SK-N-SH treated with all-trans-retinoic acid at 6 μM for 48 hours (cell line): ENCODE results near the gene RALGAPA1.

Experiments
- ARNTL ChIP-seq: fragments of 450-650 bp; formaldehyde crosslinking; IDR thresholded peaks from 2 replicates; pipeline ENCODE4 v1.5.0; 2020; ENCODE audit warnings: low read depth, mild to moderate bottlenecking, moderate library complexity, borderline replicate concordance
- TCF4 ChIP-seq: fragments of 250-450 bp; sonication (Bioruptor Pico); IDR thresholded peaks from 2 replicates; pipeline ENCODE4 v1.8.0; 2021; ENCODE audit warnings: mild to moderate bottlenecking, moderate library complexity, borderline replicate concordance
- ZC3H10 ChIP-seq: fragments of 250-450 bp; sonication (Bioruptor Pico); IDR thresholded peaks from 2 replicates; pipeline ENCODE4 v1.5.1; 2021; ENCODE audit warnings: mild to moderate bottlenecking, moderate library complexity
- ZFP3 ChIP-seq: fragments of 250-450 bp; sonication (Bioruptor Pico); IDR thresholded peaks from 2 replicates; pipeline ENCODE4 v1.5.0; 2020; ENCODE audit warnings: mild to moderate bottlenecking, moderate library complexity
- TF ChIP-seq, protein P1 (sequence below): fragments of 250-450 bp; sonication (Bioruptor Pico); IDR thresholded peaks from 2 replicates; pipeline ENCODE4 v1.8.0; 2020; ENCODE audit warnings: mild to moderate bottlenecking, moderate library complexity, borderline replicate concordance

DNA sequence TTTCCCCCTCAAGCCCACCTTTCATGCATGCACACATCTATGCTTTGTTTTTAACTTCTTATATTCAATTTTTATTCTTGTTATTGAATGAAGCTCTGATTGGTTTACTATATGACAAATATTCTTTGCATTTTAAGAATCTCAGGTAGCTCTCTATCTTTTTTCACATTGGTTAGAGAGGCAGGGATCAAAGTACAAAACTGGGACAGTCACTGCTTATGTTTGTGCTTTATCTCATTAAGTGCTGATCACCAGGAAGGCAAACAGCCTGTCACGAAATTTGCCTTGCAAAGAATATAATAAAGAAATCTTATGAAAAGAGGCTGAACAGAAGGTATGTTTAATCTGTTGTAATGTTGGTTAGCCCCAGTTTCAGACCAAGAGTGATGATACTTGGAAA is 304.8 kb downstream of the RALGAPA1 start:
- TF ChIP-seq, protein P1, sequence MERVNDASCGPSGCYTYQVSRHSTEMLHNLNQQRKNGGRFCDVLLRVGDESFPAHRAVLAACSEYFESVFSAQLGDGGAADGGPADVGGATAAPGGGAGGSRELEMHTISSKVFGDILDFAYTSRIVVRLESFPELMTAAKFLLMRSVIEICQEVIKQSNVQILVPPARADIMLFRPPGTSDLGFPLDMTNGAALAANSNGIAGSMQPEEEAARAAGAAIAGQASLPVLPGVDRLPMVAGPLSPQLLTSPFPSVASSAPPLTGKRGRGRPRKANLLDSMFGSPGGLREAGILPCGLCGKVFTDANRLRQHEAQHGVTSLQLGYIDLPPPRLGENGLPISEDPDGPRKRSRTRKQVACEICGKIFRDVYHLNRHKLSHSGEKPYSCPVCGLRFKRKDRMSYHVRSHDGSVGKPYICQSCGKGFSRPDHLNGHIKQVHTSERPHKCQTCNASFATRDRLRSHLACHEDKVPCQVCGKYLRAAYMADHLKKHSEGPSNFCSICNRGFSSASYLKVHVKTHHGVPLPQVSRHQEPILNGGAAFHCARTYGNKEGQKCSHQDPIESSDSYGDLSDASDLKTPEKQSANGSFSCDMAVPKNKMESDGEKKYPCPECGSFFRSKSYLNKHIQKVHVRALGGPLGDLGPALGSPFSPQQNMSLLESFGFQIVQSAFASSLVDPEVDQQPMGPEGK: no peak
- no peak for TF ChIP-seq TCF4 (CRISPR knock-in tag)
- TF ChIP-seq ZC3H10 (CRISPR knock-in tag): no peak
- TF ChIP-seq ARNTL (CRISPR knock-in tag): no peak
- TF ChIP-seq ZFP3: no peak
